Brain pericyte (primary cell): ENCODE measurements around the gene UBXN11.

Source experiments
- DNase-seq: peaks from one replicate; pipeline ENCODE4 v3.0.0-alpha.2; 2012; ENCODE audit warnings: low read depth, low spot score

The UBXN11 gene

GRCh38 chr1:26306290-26307229 lies at the start of gene UBXN11:
UBXN11 (minus strand) TSS chr1:26306636; CDS start chr1:26302883, 3,753 bp downstream.
- DNase-seq = peak; percentile 80

- no peak for DNase-seq
Measured at GRCh38 chr1:26356106-26356505, 49.7 kb upstream of the UBXN11 start.

DNA sequence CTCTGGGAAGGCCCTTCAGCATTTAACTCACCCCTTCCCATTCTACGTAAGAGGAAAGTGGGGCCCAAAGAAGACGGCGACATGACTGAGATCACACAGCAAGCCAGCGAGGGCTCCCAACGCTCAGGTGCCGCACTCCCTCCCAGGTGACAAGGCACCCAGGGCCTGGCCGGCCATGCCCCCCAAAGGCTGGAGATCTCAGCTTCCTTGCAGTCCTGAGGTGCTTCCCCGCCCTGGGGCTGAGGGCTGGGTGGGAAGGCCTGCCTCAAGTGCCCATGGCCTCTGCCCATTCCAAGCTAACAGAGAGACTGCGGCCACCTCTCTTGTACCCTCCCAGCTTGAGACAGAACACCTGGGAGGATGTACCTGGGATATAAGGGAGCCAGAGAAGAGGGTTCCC lies 48.5 kb upstream of the UBXN11 start:
- no peak for DNase-seq

DNA sequence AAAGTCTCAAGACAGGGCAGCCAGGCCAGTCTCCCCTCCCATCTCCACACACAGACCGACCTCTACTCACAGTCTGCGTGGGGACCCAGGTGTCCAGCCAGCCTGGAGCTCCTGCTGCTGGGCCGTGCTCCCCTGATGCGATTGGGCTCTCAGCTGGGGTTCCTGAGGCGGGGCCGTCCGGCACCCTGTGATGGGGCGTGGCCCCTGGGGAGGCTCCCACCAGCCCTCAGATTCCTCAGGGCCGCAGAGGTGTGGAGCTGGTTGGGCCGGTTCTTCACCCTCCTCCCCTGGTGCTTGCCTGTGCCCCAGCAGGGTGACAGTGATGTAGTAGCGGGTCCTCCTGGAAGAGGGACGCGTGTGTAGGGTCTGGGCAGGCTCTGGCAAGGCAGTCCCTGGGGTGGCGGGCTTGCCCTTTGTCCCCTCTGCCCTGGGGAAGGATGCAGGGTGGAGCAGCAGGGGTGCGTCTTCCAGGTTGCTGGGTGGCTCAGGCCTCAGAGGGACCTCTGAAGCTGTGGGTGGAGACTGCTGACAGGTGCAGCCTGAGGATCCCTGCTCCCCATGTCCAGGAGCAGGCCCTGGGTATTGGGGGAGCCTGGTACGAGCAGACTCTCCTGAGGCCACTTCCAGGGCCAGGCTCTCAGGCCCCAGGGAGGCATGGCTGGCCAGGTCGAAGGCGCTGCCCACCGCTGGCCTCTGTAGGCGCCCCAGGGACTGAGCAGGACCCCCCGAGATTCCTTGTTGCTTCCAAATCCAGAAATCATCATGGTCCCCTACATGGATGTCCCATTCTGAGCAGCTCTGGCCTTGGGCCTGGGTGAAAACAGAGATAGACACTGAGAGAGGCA lies 47.8 kb upstream of the UBXN11 start, which contains the start of gene CRYBG2:
CRYBG2 (minus strand) TSS at position 155 of the 845 bp plus-strand sequence. CDS start 7,473 bp downstream, outside the sequence.
- no peak for DNase-seq

DNA sequence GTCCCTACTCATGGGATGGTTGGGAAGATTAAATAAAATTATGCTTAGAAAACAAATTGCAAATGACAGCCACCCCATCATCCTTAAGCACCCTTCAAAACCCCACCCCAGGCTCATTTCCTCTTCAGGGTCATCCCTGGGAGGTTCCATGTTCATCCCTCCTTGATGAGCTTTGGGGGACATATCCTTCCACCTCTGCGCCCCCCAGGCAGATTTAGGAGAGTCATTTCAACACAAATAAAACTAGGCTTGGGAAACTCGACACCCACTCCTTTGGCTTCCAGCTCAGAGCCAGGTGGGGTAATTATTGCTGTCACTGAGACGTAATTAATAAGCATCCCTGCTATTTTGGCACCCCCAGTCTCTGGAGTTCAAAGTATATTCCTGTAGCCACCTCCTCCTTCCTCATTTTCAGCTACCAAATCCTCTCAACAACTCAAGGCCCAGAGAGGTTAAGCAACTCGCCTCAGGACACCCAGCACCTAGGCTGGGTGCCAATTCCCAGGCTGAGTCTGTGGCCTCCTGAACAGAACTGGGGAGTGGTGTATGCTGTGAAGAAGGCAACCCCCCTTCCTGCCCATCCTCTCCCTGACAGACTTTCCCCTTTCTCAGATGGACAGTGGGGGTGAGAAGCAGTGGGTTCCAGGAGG lies 46.9 kb upstream of the UBXN11 start:
- DNase-seq = no peak

- DNase-seq = no peak
Measured at GRCh38 chr1:26352338-26352679, 45.9 kb upstream of the UBXN11 start.

GRCh38 chr1:26351590-26352337 lies 45.3 kb upstream of the UBXN11 start:
- no peak for DNase-seq

GRCh38 chr1:26350701-26351589 lies 44.5 kb upstream of the UBXN11 start:
- DNase-seq = no peak

- no peak for DNase-seq
Measured at GRCh38 chr1:26350343-26350700, 43.9 kb upstream of the UBXN11 start.

GRCh38 chr1:26349877-26350244 lies 43.4 kb upstream of the UBXN11 start:
- DNase-seq = no peak

- no peak for DNase-seq
Measured at GRCh38 chr1:26349188-26349876, 42.9 kb upstream of the UBXN11 start.

DNA sequence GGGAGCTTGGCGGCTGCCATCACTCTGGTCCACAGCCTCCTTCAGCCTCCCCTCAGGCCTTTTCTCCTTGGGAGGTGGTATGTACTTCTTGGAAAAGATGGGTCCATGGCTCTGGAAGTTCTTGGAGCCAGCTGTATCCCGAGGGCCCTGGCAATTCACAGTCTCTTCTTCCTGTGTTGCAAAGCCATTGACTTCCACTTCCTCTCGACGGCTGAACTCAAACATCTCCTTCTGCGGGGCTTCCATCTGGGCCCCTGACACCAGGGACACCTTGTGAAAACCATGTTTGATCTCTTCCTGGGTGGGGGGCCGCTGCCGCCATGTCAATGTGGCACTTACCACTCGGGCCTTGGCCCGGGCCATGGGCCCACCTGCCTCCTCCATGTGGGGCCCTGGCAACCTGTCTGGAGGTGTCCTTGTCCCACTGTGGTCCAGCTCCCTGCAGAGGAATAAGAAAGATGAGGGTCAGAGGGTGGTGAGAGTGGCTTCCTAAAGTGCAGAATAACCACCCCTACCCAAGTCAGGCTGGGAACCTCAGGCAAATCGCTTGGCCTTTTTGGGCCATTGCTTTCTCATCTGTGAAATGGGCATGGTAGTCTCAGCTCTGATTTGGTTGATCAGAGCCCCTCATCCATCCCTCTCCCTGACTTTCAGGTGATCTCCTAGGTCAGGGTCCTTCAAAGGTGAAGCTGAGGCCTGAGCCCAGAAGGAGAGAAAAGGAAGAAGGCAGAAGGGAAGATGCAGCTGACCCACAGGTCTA lies 40.0 kb upstream of the UBXN11 start:
- no peak for DNase-seq

DNA sequence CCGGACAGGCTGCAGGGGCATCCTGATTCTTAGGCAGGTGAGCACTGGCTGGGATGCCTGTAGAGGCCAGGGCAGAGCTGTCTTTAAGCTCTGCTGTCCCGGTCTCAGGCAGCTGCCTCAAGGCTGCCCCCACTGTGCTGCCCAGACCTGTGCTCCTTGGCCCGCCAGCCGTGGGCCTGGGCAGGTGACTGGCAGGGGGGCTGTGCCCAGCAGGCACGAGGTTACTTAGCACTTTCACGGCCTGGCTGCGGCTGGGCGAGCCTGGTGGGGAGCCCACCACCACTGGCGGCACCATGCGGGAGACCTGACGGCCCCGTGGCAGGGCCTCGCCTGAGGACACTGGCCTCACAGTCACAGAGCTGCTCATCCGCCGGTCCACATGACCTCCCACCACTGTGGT lies 39.3 kb upstream of the UBXN11 start:
- DNase-seq = no peak

- DNase-seq = no peak
Measured at GRCh38 chr1:26344147-26344920, 37.9 kb upstream of the UBXN11 start.

DNA sequence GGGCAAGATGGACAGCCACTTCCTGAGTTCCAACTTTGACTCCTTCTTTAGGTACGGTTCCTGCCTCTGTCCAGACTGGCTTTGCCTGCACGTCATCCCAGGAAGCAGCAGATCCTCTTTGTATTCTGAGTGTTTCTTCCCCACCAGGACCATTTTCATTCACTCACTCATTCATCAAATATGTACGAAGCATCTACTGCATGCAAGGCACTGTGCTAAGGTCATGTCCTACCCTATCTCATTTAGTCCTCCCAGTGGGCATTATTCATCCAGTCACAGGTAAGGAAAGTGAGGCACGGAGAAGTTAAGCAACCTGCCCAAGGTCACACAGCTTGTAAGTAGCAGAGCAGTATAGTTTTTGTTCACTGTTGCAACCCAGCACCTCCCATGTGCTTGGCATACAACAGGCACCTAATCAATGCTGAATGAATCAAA lies 33.6 kb upstream of the UBXN11 start:
- no peak for DNase-seq

GRCh38 chr1:26338670-26339069 lies 32.2 kb upstream of the UBXN11 start:
- DNase-seq = no peak

DNA sequence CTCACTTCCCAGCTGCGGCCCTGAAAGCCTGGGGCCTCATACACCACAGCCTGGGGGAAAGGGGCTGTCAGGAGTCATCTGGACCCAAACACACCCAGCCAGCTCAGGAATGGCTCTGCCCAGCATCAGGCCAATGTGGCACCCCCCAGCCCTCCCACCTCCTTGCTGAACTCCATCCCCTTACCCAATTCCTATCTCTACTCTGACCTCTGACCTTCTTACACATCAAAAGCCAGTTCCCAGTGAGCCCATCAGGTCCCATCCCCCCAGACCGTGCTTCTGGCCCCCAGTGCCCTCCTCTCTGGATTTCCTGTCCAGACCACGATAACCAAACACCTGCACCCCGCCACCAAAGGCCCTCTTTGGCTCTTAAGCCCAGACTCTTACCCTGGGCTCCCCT lies 31.2 kb upstream of the UBXN11 start:
- no peak for DNase-seq

DNA sequence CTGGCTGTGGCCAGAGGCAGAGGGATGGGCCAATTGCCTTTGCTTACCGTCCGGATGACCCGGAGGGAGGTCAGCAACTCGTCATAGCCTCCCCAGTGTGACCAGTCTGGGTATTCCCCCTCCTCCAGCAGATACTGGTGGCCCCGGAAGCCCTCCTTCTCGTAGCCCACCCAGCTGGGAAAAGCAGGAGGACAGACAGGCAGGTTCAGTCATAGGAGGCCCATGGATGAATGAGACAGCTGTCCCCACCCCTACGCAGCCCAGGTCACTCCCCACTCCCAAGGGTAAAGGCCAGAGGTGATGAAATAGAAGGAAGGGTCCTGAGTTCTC lies 30.7 kb upstream of the UBXN11 start:
- DNase-seq = no peak
